Measurements from ENCODE around the gene USP47.

Gene USP47

DNA sequence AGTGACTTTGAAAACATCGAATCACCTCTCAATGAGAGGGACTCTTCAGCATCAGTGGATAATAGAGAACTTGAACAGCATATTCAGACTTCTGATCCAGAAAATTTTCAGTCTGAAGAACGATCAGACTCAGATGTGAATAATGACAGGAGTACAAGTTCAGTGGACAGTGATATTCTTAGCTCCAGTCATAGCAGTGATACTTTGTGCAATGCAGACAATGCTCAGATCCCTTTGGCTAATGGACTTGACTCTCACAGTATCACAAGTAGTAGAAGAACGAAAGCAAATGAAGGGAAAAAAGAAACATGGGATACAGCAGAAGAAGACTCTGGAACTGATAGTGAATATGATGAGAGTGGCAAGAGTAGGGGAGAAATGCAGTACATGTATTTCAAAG is 100.9 kb downstream of the USP47 start:
- no peak for DNase-seq (ENCODE audit: low spot score)

DNA sequence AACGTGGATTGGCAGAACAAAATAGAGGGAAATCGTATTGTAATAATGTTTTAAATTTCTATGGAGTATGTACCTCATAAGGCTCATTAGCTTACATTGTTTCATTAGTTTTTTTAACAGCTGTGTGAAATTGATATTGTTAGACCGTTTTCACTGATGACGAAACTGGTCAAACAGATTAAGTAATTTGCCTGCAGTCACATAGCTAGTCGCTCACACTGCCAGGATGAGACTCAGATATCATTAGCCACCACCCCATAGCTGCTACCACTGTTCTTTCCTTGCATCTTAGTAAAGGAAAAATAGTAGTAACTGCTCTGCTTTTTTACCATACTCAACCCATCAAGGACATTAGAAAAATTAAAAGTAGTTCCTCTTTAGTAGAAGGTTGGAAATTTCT is 102.7 kb downstream of the USP47 start:
- DNase-seq (ENCODE audit: low spot score), result no peak

DNA sequence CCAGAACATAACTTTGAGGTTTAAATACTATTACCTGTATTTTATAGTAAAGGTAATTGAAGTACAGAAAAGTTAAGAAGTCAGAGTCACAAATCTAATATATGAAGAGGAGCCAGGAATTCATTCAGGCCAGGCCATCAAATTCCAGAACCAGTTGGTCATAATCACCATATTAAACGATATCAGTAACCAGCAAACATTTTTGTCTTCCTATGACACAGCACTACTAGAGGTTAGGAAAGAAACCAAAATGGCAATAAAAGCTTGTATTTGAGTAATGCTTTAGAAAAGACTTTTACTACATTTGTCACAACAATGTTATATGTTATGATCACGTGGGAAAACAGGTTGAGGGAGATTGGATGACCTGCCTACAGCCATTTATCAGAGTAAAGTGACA is 104.4 kb downstream of the USP47 start:
- no peak for DNase-seq (ENCODE audit: low spot score)

DNA sequence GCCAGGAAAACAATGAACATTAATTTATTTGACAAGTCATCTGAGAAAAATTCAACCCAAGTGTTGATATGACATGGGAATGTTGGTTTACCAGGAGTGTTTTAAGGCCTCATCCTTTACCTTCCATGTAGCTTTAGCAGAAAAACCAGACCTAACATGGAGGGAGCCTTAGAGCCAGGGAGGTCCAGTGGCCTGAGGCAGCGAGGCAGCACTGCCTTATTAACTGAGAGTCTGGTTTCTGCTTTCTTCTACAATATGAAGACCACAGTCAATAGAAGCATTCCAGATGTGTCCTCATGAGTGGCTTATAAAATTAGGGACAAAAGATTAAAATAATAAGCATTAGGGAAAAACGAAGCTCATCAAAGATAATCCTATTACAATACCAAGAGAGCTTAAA is 105.1 kb downstream of the USP47 start:
- DNase-seq (ENCODE audit: low spot score), result no peak

DNA sequence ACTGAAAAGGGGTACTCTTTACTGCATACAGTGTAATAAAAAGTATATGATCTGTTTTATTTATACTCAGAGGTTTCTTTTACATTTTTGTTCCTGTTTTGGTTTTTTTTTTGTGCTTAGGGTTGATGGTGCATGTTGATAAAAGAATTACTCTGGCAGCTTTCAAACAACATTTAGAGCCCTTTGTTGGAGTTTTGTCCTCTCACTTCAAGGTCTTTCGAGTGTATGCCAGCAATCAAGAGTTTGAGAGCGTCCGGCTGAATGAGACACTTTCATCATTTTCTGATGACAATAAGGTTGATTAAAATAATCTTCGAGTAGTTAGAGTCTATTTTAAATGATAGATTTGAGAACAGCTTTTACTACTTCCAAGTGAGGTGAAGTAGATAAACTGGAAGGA is 106.1 kb downstream of the USP47 start:
- DNase-seq (ENCODE audit: low spot score), result no peak

DNA sequence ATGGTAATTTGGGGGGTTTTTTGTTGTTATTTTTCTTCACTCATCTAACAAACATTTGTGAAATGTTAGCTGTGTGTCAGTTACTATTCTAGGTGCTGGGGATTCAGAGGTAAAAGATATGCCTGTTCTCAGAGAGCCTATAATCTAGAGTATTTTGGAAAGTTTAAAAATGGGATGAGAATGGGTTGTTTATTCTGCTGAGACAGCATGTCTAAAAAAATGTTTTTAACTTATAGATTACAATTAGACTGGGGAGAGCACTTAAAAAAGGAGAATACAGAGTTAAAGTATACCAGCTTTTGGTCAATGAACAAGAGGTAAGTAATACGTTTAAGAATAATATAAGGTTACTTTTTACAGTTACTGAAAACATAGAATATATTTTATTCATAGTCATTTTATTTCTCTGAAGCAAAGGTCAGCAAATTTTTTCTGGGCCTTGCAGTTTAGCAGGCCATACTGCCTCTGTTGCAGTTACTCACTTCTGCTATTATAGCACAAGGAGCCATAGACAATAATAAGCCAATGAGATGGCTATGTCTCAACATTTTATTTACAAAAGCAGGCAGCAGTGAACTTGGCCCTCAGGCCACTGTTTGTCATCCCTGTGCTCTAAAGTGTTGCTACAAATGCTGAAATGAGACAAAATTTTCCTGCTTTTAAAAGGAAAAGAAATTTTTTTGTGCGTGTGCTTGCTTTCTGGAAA is 106.6 kb downstream of the USP47 start:
- DNase-seq (ENCODE audit: low spot score), result no peak

DNA sequence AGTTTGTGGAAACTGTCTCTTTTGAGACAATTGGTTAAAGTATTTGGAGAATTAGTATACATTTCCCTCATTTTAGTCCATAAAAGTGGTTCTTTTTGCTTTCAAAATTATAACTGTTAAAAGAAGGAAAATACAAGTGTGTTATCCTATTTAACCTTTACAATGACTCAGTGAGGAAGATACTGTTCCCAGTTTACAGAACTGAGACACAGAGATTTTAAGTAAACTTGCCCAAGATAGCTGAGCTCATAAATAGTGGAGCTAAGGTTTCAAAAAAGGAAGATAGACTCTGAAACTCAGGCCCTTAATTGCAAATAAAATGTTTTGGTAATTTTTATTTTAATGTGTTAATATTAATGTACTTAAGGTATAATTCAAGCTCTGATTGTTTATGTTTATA is 107.7 kb downstream of the USP47 start:
- DNase-seq (ENCODE audit: low spot score), result no peak

DNA sequence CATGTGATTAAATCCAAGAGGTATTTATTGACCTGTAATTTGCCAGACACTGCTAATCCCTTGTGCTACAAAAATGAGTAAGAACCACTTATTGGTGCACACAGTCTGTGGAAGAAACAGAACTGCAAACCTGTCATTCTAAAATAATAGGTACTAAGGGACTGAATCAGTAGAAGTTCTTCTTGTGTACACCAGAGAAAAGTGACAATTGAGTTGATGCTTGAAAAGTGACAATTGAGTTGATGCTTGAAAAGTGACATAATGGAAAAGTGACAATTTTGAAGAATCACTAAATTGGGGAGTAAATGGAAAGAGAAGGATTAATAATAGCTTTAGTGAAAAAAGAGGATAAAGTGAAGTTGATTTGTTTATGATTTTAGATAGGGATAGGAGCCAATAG is 110.3 kb downstream of the USP47 start:
- DNase-seq (ENCODE audit: low spot score), result no peak

DNA sequence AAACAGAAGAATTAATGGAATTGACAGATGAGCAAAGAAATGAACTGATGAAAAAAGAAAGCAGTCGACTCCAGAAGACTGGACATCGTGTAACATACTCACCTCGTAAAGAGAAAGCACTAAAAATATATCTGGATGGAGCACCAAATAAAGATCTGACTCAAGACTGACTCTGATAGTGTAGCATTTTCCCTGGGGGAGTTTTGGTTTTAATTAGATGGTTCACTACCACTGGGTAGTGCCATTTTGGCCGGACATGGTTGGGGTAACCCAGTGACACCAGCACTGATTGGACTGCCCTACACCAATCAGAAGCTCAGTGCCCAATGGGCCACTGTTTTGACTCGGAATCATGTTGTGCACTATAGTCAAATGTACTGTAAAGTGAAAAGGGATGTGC is 114.2 kb downstream of the USP47 start:
- DNase-seq (ENCODE audit: low spot score), result no peak

DNA sequence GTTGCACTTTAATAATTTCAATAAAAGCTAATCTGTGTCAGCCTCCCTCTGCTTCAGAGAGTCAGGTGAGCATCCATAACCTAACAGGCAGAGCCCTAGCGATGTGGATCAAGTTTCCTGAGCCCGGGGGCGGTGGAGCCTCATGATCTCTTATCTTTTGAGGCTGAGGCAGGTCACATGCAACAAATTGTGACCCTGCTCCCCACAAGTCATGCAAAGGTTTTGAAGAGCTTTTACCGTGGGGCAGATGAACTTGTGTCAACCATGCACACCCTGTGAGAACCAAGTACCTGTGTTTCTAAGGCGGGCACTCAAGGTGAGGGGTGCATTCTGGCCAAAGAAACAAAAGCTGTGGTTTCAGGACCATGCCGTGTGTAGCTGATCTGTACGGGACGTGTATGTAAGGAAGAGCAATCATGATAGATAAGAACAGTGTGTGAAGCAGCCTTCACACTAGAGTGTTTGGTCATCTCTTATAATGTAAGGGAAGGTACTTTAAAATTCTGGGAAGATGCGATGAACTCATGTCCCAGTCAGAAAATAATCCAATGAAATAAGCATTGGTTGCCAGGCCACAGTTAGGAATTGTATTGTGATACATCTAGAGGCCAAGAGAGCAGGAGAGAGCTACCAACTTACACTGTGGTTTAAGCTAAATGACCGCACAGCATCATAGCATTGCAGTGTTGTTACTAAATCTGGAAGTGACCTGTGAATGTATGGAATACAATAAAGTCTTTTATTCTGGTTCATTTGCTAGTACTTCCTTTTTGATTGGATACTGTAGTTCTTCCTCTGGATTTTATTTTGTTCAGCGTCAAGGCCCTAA is 116.8 kb downstream of the USP47 start:
- DNase-seq (ENCODE audit: low spot score), result no peak

DNA sequence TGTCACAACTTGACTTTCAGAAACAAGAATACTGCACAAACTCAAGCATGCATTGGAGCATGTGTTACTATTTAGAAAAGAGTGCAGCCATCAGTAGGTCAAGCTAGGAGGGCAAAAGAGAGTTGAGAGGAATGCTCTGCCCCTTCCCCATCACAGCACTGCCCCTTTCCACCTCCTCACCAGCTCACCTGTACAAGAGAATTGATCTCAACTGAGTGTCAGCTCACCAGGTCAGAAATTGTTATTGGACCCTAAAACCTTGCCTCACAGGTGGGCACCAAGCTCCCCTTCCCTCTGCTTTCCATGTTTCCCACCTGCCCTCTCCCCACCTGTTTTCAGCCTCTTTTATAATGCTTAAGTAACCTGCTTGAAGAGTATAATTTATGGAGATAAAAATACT is 117.8 kb downstream of the USP47 start:
- DNase-seq (ENCODE audit: low spot score), result no peak

DNA sequence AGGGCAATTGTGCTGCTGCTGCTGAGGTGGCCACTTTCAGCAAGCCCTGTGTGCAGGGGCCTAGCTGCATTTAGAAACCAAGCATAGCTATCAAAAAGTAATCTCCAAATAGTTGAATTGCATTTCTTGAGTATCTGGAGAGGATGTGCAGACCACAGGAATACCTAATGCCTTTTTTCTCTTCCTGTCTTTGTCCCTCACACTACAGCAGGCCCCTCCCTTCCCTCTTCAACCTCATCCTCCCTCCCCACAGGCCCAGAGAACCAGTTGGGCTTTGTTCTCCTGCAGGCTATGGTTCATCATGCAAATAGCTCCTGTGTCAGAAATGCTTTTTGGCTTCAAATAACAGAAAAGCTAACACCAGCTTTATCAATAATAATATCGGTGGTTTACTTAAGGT is 118.9 kb downstream of the USP47 start:
- DNase-seq (ENCODE audit: low spot score), result no peak

DNA sequence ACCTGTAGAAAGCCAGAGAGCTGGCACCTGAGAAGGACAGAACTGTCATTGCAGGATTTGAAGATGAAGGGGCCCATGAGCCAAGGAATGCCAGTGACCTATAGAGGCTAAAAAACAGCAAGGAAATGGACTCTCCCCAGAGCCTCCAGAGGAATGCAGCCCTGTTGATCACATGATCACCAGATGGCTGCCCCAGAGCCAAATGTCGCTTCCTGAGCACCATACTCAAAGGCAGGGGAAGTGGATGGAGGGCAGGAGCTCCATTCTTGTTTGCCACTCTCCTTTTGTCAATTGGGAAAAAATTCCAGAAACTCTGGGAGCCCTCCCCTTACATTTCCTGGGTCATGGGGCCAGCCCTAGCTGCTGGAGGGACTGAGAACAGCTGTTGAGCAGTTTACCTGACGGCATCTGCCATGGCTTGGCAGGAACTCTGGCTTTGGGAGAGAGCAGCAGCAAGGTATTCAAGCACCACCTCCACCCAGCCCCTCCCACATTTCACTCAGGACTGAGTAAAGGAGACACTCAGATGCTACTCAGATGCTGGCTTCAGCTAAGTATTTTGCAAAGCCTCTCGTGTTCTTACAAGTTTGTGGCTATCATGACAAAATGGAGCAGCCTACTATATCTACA is 119.7 kb downstream of the USP47 start:
- no peak for DNase-seq (ENCODE audit: low spot score)

DNA sequence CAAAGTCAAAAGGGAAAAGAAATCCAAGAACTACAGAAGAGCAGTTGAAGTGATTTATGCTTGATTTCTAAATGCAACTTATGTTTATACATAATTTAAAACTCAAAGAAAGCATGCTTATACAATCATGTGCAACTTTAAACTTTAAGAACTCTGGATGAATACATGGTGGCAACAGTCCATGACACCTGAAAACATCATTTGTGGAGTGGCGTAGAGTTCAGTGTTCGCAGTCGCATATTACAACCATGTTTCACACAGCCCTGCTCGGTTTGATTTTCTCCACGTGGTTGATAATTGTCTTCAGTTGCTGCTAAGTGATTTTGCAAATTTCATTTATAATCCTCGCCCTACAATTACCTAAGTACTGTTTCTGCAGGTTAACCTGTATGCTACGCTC is 121.3 kb downstream of the USP47 start:
- DNase-seq (ENCODE audit: low spot score), result no peak

DNA sequence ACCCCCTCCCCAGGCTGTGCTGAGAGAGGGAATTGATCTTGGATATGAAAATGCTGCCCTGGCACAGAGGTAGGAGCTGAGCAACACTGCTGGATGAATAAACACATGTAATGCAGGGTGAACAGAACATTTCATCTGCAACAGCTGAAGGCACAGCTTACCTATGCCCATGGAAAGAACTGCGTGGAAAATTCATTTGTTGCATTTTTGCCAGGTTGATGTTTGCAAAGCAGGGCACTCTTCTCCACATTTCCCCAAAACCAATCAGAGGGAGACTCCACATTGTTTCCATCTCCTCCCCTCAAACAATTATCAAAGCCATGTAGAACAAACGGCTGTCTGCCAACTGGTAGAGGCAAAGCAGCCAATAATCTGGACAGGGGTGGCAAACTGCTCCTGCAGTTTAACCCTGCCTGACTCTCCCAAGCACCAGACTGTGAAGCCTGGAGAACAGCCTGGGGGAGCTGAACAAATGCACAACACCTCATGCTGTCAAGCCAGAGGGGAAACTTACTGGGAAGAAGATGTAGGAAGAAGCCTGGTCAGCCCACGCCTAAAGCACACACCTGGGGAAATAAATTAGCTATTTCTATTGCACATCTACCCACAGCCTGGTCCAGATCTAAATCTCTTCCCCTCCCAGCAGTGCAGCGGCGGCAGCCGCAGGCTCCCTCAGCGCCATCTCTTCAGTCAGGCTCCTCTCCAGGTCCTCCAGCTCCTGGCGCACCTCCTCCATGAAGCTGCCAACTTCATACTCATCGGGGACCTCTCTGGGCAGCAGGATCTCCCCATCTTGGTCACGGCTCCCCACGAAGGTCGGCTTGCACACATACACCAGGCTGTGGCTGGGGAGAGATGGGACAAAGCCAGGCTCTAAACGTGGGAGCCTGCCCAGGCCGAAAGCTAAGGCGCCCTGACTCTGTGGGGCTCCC is 122.3 kb downstream of the USP47 start:
- no peak for DNase-seq (ENCODE audit: low spot score)

DNA sequence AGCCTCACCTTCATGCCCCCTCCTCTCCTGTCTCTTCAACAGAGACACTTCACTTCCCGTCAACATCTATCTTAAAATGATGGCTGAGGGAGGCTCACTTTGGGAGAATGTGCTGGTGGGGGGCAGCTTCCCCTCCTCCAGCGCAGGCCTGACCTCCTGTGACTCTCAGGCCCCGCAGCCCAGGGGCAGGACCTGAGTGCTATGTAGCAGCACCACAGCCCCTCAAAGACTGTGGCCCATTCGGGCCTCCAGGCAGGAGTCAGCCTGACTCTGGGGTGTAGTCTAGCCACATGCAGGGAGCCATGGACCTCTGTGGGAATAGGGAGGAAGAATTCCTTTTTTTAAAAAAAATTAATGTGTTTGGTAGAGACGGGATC is 123.0 kb downstream of the USP47 start:
- DNase-seq (ENCODE audit: low spot score), result no peak

DNA sequence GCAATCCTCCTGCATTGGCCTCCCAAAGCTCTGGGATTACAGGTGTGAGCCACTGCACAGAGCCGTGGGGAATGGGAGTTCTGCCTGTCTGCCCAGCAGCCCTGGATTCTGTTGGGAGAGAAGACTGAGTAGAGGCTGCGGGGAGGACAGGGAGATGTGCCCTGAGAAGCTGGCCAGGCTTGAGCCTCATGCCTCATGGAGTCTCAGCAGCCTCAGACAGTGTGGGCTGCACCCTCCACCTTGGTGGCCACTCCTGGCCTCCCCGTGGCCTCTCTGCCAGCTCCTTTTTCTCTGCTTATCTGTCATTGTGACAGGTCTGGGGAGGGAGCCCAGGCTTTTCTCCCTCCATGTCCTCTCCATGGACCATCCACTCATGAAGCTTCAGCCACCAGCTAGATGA is 123.4 kb downstream of the USP47 start:
- no peak for DNase-seq (ENCODE audit: low spot score)

DNA sequence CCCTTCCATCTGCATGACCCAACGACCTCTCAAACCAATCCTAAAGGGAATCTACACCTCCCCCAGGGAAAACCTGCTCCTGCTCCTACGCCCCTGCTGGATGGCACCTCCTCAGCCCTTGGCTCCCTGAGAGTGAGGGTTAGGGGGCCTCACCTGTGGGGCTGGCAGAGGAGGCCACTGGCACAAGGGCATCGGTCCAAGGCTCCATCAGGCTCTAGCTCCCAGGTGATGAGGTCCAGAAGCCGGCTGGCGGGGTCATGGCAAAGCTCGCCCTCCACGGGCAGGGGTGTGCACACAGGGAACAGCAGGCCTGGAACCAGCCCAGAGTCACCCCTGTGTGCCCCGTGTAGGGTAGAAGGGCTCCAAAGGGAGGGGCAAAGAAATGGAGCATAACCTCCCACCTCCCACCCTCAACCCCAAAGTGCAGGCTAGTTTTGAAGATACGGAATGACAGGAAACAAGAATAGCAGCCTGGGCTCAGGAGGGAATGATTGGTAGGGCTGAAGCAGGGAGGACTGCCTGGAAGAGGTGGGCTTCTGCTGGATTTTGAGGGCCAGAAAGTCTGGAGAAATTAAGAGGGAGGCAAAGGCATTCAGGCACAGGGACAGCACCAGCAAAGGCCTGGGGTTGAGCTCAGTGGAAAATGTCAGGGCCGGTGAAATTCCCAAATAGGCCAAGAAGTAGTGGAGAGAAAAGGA is 124.0 kb downstream of the USP47 start:
- DNase-seq (ENCODE audit: low spot score), result no peak

DNA sequence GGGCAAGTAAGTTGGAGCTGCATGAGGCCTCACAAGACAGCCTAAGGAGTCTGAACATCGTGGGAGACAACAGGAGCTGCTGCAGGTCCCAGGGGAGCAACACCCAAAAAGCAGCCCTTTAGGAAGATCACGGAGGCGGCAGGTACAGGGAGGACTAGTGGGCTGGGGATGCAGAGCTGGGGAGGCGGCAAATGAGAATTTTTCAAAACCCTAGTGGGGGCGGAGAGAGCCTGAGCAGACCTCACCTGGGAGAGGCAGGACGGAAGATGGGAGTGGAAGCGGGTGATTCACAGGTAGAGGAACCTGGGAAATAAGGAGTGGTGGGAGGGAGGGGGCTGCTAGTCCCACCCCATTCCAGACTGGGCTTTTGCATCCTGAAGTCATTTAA is 124.6 kb downstream of the USP47 start:
- DNase-seq (ENCODE audit: low spot score), result no peak

DNA sequence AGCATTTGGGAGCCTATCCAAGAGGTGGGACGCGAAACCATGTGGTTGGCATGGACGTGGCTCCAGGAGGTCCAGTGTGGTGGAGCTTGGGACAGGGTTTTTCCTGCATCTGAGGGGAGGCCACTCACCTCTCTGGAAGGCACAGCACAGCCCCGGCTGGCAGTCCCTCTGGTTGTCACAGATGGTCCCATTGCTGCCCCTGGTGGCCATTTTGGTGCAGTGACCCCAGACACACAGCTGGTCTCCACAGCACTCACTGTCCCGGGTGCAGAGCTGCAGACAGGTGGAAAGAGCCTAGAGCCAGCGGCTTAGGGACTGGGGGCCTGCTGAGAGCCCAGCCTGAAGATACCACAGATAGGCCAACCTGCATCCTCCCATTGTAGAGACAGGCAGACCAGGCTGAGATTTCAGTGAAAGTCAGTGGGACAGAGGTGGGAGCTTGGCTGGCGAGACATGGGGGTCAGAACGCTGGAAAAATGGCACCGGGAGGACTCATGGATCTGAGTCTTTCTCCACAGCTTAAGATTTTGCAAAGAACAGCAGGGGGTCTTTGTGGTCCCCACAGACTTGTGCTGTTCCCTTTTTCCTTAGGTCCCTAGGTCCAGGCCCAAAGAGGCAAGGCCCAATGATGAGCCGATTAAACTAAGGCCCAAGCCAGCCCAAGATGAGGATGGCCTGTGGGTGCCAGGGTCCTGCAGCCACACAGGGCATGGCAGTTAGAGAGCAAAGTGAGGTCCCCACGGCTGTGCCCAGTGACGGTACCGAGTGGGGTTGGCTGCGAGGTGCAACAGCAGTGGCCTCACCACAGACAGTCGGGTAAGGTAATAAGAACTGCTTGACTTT is 125.3 kb downstream of the USP47 start:
- peak; percentile 62 for DNase-seq (ENCODE audit: low spot score)

Data from LoVo (cell line).